Activated naive CD4-positive, alpha-beta T cell treated with anti-CD3 and anti-CD28 coated beads, Interleukin-2, amount 50 U/mL, for 72 hours (primary cell): ENCODE measurements around the gene OXER1. TPM values are rescaled to one million over a fixed set of nuclear protein-coding genes. Genes with fewer than 3 reads are reported as not detected.

Experiments used
- total RNA-seq, 2 donors: library from RNA; stranded (reverse); gene quantifications; one replicate each; pipeline ENCODE4 v1.2.3, GENCODE V29; 2022

Gene OXER1
- total RNA-seq, 2 donors from 2014 or later: 0.25 to 0.54 TPM

Other genes with a start within 250 kb of the OXER1 start
- 10 to 100 TPM; 30.1 to 44.1 TPM for gene MTA3, start 195.5 kb downstream of the OXER1 start, total RNA-seq
- gene HAAO, start 28.4 kb upstream of the OXER1 start, total RNA-seq: 1 to 10 TPM; 1.4 to 3.1 TPM